ENCODE measurements around the gene PRKAR2A. TPM values are rescaled to one million over a fixed set of nuclear protein-coding genes. Genes with fewer than 3 reads are reported as not detected.

PRKAR2A gene
- total RNA-seq, 1 experiment from 2014 or later: 54.2 TPM

GRCh38 chr3:48881006-48881405, 33.3 kb upstream of the PRKAR2A start:
- BruUV-seq (replicated peaks): no TSS peak
- intact Hi-C loops (cut with micrococcal nuclease; ENCODE audit: unreplicated experiment): no loop called here
- H2AFZ ChIP-seq: no peak overlapping the region
- no peaks in the 10 kb centered on the region for H4K20me1 ChIP-seq (ENCODE audit: insufficient read depth)
- H3K4me3 ChIP-seq: no peak overlapping the region
- H3F3A ChIP-seq (ENCODE audit: insufficient read depth, low read depth): no peaks in the 10 kb centered on the region; the same call in 1 of the 2 replicates
- no peaks in the 10 kb centered on the region for H3K9me2 ChIP-seq (ENCODE audit: insufficient read depth)
- no peaks in the 10 kb centered on the region for H3K27me3 ChIP-seq (ENCODE audit: insufficient read depth, low read depth)
- H3K9me3 ChIP-seq (ENCODE audit: insufficient read depth, low read depth): no peaks in the 10 kb centered on the region
- no peak for DNase-seq
- TF ChIP-seq EZH2 (IDR thresholded peaks at IDR 0.05; ENCODE audit: low read depth) (no peak), CTCF (conservative IDR thresholded peaks at IDR 0.05) (no peak)
- H3K36me3 ChIP-seq (ENCODE audit: low read depth): no peaks in the 10 kb centered on the region
- POLR2A ChIA-PET (ENCODE audit: unreplicated experiment): no interaction called here
- CTCF ChIA-PET: interaction anchor here (0.5 to 0.7 kb wide), 2 partner anchors 39 to 106 kb away, joined by 3 to 8 read pairs; no protein-coding TSS in a partner anchor
- H3K79me2 ChIP-seq (ENCODE audit: low read depth): no peaks in the 10 kb centered on the region
- no peak overlapping the region for H3K4me2 ChIP-seq
- H3K4me1 ChIP-seq (replicated peaks; ENCODE audit: insufficient read depth): no peaks in the 10 kb centered on the region
- H3K27ac ChIP-seq: no peak overlapping the region

- Histone ChIP-seq H3K79me2 (ENCODE audit: low read depth) (no peaks in the 10 kb centered on the region), H3K4me3 (no peak overlapping the region), H3F3A (ENCODE audit: insufficient read depth, low read depth) (no peaks in the 10 kb centered on the region; the same call in 1 of the 2 replicates), H3K4me2 (no peak overlapping the region), H3K27me3 (ENCODE audit: insufficient read depth, low read depth) (no peaks in the 10 kb centered on the region), H3K36me3 (ENCODE audit: low read depth) (no peaks in the 10 kb centered on the region), H3K9me2 (ENCODE audit: insufficient read depth) (no peaks in the 10 kb centered on the region), H2AFZ (no peak overlapping the region), H4K20me1 (ENCODE audit: insufficient read depth) (no peaks in the 10 kb centered on the region), H3K4me1 (replicated peaks; ENCODE audit: insufficient read depth) (no peaks in the 10 kb centered on the region), H3K27ac (no peak overlapping the region), H3K9me3 (ENCODE audit: insufficient read depth, low read depth) (no peaks in the 10 kb centered on the region)
- no peak for TF ChIP-seq EZH2 (IDR thresholded peaks at IDR 0.05; ENCODE audit: low read depth)
- no peak for TF ChIP-seq CTCF (conservative IDR thresholded peaks at IDR 0.05)
- ChIA-PET POLR2A (ENCODE audit: unreplicated experiment) (interaction anchor here (0.7 kb wide), 1 partner anchor 9 kb away, joined by 38 read pairs; no protein-coding TSS in a partner anchor), CTCF (no interaction called here)
- no TSS peak for BruUV-seq (replicated peaks)
- intact Hi-C loops (cut with micrococcal nuclease; ENCODE audit: unreplicated experiment): no loop called here
- DNase-seq: no peak
These were observed 32.3 kb upstream of the PRKAR2A start for GRCh38 chr3:48879994-48880377.

DNA sequence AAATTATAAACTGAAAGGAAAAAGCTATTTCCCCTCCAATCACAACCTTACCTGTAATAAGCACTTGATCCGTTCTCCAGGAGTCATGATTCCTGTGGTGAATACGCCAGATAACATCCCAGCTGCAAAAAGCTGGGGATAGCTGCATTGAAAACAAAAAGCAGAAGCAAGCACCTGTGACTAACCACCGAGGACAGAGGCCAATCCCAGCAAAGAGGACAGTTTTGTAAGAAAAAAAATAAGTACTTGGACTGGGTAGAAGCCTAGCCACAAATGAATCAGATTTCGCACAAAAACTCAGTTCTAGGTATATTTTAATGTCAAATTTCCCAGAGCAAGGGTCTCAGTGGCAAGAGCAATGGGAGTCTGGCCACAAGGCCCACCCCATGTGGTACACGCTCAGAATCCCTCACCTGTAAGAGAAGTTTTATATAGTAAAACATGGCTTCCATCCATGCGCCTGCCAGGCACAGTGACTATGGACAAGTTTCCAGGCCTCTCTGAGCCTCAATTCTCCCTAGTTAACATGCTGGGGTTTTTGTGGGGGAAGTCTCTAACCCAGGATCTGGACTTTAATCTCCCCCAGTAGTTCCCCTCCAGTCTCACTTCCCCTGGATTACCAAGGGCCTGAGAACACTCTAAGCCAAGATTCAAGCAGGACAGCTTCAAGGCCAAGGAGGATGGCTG, 31.8 kb upstream of the PRKAR2A start:
- H3K27me3 ChIP-seq (ENCODE audit: insufficient read depth, low read depth): no peaks in the 10 kb centered on the region
- no TSS peak for BruUV-seq (replicated peaks)
- H3K4me2 ChIP-seq: no peak overlapping the region
- no peak overlapping the region for H3K27ac ChIP-seq
- H3K9me3 ChIP-seq (ENCODE audit: insufficient read depth, low read depth): no peaks in the 10 kb centered on the region
- H3K36me3 ChIP-seq (ENCODE audit: low read depth): no peaks in the 10 kb centered on the region
- H3K79me2 ChIP-seq (ENCODE audit: low read depth): no peaks in the 10 kb centered on the region
- CTCF ChIA-PET: interaction anchor here (0.6 kb wide), 1 partner anchor 46 kb away, joined by 6 read pairs; no protein-coding TSS in a partner anchor
- no peak overlapping the region for H2AFZ ChIP-seq
- TF ChIP-seq EZH2 (IDR thresholded peaks at IDR 0.05; ENCODE audit: low read depth) (no peak), CTCF (conservative IDR thresholded peaks at IDR 0.05) (no peak)
- no peaks in the 10 kb centered on the region; the same call in 1 of the 2 replicates for H3F3A ChIP-seq (ENCODE audit: insufficient read depth, low read depth)
- intact Hi-C loops (cut with micrococcal nuclease; ENCODE audit: unreplicated experiment): no loop called here
- H3K4me1 ChIP-seq (replicated peaks; ENCODE audit: insufficient read depth): no peaks in the 10 kb centered on the region
- H4K20me1 ChIP-seq (ENCODE audit: insufficient read depth): no peaks in the 10 kb centered on the region
- no peaks in the 10 kb centered on the region for H3K9me2 ChIP-seq (ENCODE audit: insufficient read depth)
- POLR2A ChIA-PET (ENCODE audit: unreplicated experiment): interaction anchor here (0.7 kb wide), 1 partner anchor 10 kb away, joined by 38 read pairs; no protein-coding TSS in a partner anchor
- no peak overlapping the region for H3K4me3 ChIP-seq
- DNase-seq: no peak

Data from PC-9 (cell line).